AG10803 (cell line): ENCODE results near the gene ZNF792.

ENCODE experiments used
- DNase-seq: peaks from one replicate; pipeline ENCODE4 v3.0.0; 2010; ENCODE audit warnings: low read depth
- H3K4me3 ChIP-seq: 2 replicates; pipeline ENCODE4 v1.5.1; 2011; ENCODE audit warnings: mild to moderate bottlenecking, low read length, control low read depth
- CTCF ChIP-seq: conservative IDR thresholded peaks from 2 replicates; pipeline ENCODE4 v1.5.1; 2011; ENCODE audit warnings: mild to moderate bottlenecking, low read length, control low read depth, inconsistent platforms

Gene ZNF792

GRCh38 chr19:34953092-34953491 is 10.9 kb downstream of the ZNF792 start:
- no peak for TF ChIP-seq CTCF
- DNase-seq: no peak

GRCh38 chr19:34943861-34944573 is 20.0 kb downstream of the ZNF792 start:
- H3K4me3 ChIP-seq: no peak overlapping the region
- TF ChIP-seq CTCF: no peak
- DNase-seq: no peak

More at GRCh38 chr19:34953092-34953491, 10.9 kb downstream of the ZNF792 start:
- H3K4me3 ChIP-seq: no peak overlapping the region

- no peak for TF ChIP-seq CTCF
- H3K4me3 ChIP-seq: no peak overlapping the region
- no peak for DNase-seq
Measured at GRCh38 chr19:34938886-34939285, 25.1 kb downstream of the ZNF792 start.

GRCh38 chr19:34936184-34936583 is 27.8 kb downstream of the ZNF792 start:
- no peak for DNase-seq
- H3K4me3 ChIP-seq: no peak overlapping the region
- TF ChIP-seq CTCF: no peak

GRCh38 chr19:34932494-34932893 is 31.5 kb downstream of the ZNF792 start:
- DNase-seq: no peak
- no peak for TF ChIP-seq CTCF
- H3K4me3 ChIP-seq: no peak overlapping the region

GRCh38 chr19:34926685-34927375 is 37.2 kb downstream of the ZNF792 start, which contains the start of gene ZNF30:
ZNF30 (plus strand) TSS chr19:34926903; CDS start chr19:34929948, 3,045 bp downstream.
- peak within 1 kb of the TSS; percentile 70 for H3K4me3 ChIP-seq
- peak; percentile 91 for DNase-seq
- TF ChIP-seq CTCF: no peak

- no peak for TF ChIP-seq CTCF
- peak overlapping the region; percentile 70 for H3K4me3 ChIP-seq
- no peak for DNase-seq
Measured at GRCh38 chr19:34926361-34926684, 37.7 kb downstream of the ZNF792 start.
